Choroid plexus epithelial cell (primary cell): ENCODE results near the gene KIF6.
"Not testable (repeated sequence)": the region's sequence is repeated elsewhere in the genome, so short reads cannot be mapped to it uniquely, and the experiment has no call there.

Experiments
- DNase-seq: peaks from one replicate; pipeline ENCODE4 v3.0.0-alpha.2; 2010; ENCODE audit warnings: low read depth
- H3K4me3 ChIP-seq: 2 replicates; pipeline ENCODE4 v1.5.1; 2011; ENCODE audit warnings: low read depth, mild to moderate bottlenecking, control low read depth, low read length, moderate library complexity
- TF ChIP-seq, protein P1 (sequence below): conservative IDR thresholded peaks from 2 replicates; pipeline ENCODE4 v1.5.1; 2011; ENCODE audit warnings: low read depth, mild to moderate bottlenecking, control low read depth, inconsistent platforms, low read length, moderate library complexity

Gene KIF6

DNA sequence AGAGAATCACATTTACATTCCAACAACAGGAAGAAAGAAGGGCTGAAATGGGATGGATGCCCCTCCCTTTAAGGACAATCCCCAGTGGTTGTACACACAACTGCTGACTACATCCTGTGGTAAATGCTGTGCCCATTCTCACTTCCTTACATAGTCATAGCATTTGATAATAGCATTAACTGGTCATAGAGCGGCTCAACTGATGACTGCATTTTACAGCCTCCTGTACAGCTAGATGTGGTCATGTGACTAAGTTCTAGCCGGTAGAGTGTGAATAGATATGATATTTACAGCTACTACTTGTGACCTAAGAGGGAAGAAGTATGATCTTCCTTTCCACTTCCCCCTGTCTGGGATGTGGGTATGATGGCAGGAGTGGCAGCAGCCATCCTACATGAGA is 435.7 kb downstream of the KIF6 start:
- H3K4me3 ChIP-seq: no peak overlapping the region
- DNase-seq: no peak
- TF ChIP-seq, protein P1, sequence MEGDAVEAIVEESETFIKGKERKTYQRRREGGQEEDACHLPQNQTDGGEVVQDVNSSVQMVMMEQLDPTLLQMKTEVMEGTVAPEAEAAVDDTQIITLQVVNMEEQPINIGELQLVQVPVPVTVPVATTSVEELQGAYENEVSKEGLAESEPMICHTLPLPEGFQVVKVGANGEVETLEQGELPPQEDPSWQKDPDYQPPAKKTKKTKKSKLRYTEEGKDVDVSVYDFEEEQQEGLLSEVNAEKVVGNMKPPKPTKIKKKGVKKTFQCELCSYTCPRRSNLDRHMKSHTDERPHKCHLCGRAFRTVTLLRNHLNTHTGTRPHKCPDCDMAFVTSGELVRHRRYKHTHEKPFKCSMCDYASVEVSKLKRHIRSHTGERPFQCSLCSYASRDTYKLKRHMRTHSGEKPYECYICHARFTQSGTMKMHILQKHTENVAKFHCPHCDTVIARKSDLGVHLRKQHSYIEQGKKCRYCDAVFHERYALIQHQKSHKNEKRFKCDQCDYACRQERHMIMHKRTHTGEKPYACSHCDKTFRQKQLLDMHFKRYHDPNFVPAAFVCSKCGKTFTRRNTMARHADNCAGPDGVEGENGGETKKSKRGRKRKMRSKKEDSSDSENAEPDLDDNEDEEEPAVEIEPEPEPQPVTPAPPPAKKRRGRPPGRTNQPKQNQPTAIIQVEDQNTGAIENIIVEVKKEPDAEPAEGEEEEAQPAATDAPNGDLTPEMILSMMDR: no peak

DNA sequence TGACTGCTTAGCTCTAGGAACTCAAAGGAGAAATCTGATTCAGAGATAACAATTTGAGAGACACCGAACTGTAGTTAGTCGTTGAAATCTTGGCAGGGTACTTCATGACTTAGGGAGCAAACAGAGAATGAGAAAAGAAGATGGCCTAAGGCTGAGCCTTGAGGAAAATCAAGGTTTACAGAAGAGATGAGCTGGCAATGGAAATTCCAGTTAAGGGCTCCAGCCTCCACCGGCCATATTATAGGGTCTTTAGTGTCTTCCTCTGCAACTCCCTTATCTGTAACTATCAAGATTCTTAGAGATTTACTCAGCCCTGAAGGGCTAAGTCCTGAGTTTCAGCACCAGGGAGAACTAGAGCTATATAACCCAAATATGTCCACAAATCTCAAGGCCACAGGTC is 437.6 kb downstream of the KIF6 start:
- DNase-seq: no peak
- no peak overlapping the region for H3K4me3 ChIP-seq
- TF ChIP-seq, protein P1: no peak

DNA sequence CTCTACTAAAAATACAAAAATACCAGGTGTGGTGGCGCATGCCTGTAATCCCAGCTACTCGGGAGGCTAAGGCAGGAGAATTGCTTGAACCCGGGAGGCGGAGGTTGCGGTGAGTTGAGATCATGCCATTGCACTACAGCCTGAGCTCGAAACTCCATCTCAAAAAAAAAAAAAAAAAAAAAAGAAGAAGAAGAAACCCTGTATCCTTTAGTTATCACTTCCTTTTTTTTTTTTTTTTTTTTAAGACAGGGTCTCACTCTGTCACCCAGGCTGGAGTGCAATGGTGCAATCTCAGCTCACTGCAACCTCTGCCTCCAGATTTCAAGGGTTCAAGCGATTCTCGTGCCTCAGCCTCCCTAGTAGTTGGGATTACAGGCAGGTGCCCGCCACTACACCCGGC is 438.6 kb downstream of the KIF6 start:
- H3K4me3 ChIP-seq, DNase-seq: not testable (repeated sequence)

DNA sequence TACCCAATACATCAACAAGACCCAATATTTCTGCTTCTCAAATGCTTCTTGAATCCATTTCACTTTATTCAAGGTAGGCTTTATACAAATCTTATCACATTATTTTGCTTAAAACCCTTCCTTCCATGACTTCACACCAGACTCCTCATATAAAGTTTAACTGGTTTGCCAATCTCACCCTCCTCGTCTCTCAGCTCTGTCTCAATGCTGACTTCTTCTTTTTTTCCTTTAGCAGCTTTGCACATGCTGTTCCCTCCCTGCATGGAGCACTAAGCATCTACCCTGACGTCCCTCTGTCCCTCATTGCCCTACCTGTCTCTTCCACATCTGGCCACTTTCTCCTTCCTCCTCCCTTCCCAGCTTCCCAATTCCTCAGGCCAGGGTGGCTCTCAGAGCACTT is 442.4 kb downstream of the KIF6 start:
- no peak for DNase-seq
- no peak overlapping the region for H3K4me3 ChIP-seq
- TF ChIP-seq, protein P1: no peak

DNA sequence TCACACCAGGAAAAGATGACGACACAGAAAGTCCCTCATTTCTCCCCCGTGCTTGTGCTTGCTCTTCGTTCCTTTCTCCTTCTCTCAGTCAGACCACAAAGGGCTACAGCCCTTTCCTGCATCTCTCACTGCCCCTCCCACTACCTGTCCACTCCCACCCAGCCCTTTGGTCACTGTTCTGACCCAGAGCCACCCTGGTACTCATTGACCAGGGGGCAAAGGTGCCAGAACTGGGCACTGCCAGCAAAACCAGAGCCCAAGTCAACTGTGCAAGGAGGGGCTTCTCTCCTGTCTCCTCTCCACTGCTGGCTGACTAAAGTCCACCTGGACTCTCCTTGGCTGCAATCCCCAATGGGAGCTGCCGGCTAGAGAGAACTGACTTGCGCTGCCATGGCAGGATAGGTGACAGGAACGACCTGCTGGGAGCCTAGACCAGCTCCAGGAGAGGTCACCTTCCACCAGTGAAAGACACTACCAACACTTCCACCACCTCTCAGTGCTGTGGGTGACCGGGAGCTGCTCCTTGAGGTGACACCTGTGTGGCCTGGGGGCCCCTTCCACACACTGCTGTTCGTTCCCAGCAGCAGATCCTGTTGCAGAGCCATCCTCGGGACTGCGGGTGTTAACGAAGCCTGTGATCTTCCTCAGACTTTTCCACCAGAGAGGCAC is 443.8 kb downstream of the KIF6 start:
- TF ChIP-seq, protein P1: no peak
- H3K4me3 ChIP-seq: no peak overlapping the region
- DNase-seq: no peak

DNA sequence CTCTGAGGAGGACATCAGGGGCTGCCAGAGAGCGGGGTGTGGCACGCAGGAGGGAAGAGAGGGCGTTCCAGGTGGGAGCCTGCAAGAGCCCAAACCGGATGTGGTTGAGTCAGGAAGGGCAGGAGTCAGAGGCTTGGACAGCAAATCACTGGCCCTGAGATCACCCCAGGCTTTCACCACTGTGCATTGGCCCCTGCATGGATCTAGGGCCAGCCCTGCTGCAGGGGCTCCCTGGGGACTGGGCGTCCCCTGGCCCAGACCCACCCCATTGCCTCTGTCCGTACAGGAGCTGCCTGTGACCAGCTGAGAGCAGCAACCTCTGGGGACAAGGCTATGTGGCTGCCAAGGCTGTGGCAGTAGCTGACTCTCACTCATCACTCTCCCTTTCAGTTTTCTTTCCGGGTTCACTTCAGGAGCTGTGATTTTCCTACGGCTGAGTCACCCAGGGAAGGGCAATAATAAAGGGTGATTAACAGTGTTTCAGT is 444.9 kb downstream of the KIF6 start:
- no peak overlapping the region for H3K4me3 ChIP-seq
- TF ChIP-seq, protein P1: no peak
- no peak for DNase-seq
